ENCODE data around the gene DAB2IP. TPM values are rescaled to one million over a fixed set of nuclear protein-coding genes. Genes with fewer than 3 reads are reported as not detected.

DAB2IP gene
- total RNA-seq, 4 donors from 2014 or later: 55.2 to 76.0 (median 60.5) TPM

- no peak overlapping the region for H3K27ac ChIP-seq
- H3K9me3 ChIP-seq: no peaks in the 10 kb centered on the region
- no peak for DNase-seq
Observed at GRCh38 chr9:121703014-121703734, 51.7 kb downstream of the DAB2IP start.

DNA sequence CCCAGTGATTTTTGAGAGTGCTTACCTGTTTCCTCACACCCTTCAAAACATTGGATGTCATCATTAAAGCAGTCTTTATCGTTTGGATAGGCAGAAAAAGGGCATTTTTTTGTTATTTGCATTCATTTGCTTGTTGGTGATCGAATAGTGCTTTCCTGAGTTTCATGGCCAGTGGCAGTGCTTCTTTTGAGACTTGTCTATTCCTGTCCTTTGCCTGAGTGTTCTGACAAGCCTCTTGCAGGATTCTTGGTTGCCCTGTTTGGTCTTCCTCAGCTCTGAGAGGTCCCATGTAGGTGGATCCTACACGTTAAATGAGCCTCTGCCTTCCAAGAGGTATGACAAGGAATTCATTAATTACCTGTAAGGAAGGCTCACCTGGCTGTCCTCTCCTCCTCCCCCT is 52.8 kb downstream of the DAB2IP start:
- no peak overlapping the region for H3K4me3 ChIP-seq
- no peaks in the 10 kb centered on the region for H3K36me3 ChIP-seq
- H3K27me3 ChIP-seq: no peaks in the 10 kb centered on the region
- peaks cover 0 to 23% (median 7%) of the 10 kb centered on the region in 4 donors for H3K4me1 ChIP-seq
- no peak for DNase-seq
- no peaks in the 10 kb centered on the region for H3K9me3 ChIP-seq
- H3K27ac ChIP-seq: no peak overlapping the region
- TF ChIP-seq POLR2A (IDR thresholded peaks at IDR 0.05) (no peak), CTCF (IDR thresholded peaks at IDR 0.05) (no peak)

More at GRCh38 chr9:121703014-121703734, 51.7 kb downstream of the DAB2IP start:
- no peak for TF ChIP-seq CTCF (IDR thresholded peaks at IDR 0.05)
- TF ChIP-seq POLR2A (IDR thresholded peaks at IDR 0.05): no peak
- Histone ChIP-seq H3K27me3 (no peaks in the 10 kb centered on the region), H3K36me3 (no peaks in the 10 kb centered on the region), H3K4me3 (no peak overlapping the region), H3K4me1 (peaks cover 0 to 31% (median 10%) of the 10 kb centered on the region in 4 donors)

DNA sequence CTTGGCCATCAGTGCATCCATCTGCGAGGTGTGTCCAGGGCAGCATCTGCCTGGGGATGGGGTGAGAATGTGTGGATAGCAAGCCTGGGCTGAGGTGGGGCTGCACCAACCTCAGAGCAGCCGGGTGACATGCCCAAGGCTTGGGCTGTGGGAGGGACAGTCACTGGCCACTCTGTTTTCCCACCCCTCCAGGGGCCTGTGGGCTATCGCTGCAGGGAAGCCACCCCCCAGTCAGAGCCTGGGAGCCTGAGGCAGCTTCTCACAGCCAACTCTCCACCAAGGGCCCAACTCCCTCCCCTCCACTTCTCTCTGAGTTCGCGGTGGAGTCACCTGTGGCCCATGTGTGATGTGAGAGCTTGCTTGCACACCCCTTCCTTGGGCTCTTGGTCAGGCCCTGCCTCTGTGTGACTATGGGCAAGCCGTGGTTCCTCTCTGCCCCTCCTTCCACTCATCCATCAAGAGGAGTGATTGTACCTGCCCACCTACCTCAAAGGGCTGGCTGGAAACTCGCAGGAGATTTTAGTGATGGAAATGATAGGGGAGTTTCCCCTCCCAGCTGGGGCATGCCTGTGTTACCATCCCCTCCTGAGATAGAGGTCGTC is 54.8 kb downstream of the DAB2IP start:
- H3K27ac ChIP-seq: no peak overlapping the region
- DNase-seq: no peak
- H3K36me3 ChIP-seq: no peaks in the 10 kb centered on the region
- no peaks in the 10 kb centered on the region for H3K27me3 ChIP-seq
- H3K9me3 ChIP-seq: no peaks in the 10 kb centered on the region
- H3K4me1 ChIP-seq: peaks cover 0 to 7% (median 0%) of the 10 kb centered on the region in 4 donors
- no peak overlapping the region for H3K4me3 ChIP-seq
- TF ChIP-seq POLR2A (IDR thresholded peaks at IDR 0.05) (no peak), CTCF (IDR thresholded peaks at IDR 0.05) (no peak)

DNA sequence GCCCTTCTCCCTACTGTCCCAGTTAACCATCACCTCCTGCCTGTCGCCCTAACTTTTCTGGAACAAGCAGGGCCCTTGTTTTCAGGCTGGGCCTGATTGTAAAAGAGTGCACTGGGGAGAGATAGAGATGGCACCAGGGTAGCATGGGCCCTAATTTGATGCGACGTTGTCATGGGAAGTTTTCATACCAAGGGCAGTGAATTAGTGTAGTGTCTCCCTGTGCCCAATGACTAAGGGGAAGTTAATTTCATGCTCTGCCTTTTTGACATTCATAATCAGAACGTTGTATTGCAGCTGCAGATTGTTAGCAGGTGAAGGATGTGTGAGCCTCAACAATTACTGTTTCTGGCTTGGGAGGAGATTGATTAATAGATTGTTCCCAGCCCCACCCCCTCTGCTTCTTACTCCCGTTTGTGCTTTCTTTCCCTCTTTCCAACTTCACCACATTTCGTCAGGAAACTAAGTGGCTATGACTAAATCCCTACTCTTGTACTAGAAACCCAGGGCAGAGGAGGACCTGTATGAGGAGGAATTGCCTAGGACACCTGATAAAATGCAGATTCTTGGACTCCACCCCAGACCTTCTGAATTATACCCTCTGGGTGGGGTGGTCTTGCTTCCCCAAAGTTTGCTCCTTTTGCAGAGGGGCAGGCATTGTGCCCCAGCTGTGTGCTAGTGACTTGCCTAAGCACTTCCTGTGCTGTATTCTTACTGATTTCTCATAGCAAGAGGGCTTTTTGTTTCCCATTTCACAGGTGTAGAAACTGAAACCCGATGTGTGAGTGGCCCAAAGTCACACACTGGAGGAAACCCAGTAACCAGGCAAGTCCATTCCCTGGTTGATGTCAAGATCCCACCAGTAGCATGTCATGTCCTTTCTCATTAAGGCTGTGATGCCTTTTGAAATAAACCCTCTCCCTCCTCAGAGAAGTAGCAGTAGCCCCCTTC is 56.3 kb downstream of the DAB2IP start:
- no peaks in the 10 kb centered on the region for H3K4me1 ChIP-seq
- peak overlapping the region in 1 of 4 donors; percentile 25 for H3K27ac ChIP-seq
- TF ChIP-seq CTCF (IDR thresholded peaks at IDR 0.05) (no peak), POLR2A (IDR thresholded peaks at IDR 0.05) (no peak)
- no peaks in the 10 kb centered on the region for H3K9me3 ChIP-seq
- no peak for DNase-seq
- no peaks in the 10 kb centered on the region for H3K27me3 ChIP-seq
- H3K4me3 ChIP-seq: no peak overlapping the region
- no peaks in the 10 kb centered on the region for H3K36me3 ChIP-seq

- no peaks in the 10 kb centered on the region for H3K4me1 ChIP-seq
- no peaks in the 10 kb centered on the region for H3K36me3 ChIP-seq
- H3K4me3 ChIP-seq: no peak overlapping the region
- no peak overlapping the region for H3K27ac ChIP-seq
- H3K27me3 ChIP-seq: no peaks in the 10 kb centered on the region
- H3K9me3 ChIP-seq: no peaks in the 10 kb centered on the region
- no peak for DNase-seq
- TF ChIP-seq CTCF (IDR thresholded peaks at IDR 0.05) (no peak), POLR2A (IDR thresholded peaks at IDR 0.05) (no peak)
Observed at GRCh38 chr9:121708768-121709488, 57.5 kb downstream of the DAB2IP start.
